Kidney epithelial cell (primary cell): Measurements from ENCODE around the gene RNF220. TPM values are rescaled to one million over a fixed set of nuclear protein-coding genes. Genes with fewer than 3 reads are reported as not detected.

Source experiments
- DNase-seq: peaks from one replicate; pipeline ENCODE4 v3.0.0-alpha.2; 2010; ENCODE audit warnings: low read depth
- H3K27me3 ChIP-seq: 2 replicates; pipeline ENCODE4 v1.6.0; 2011; ENCODE audit warnings: low read length; ENCODE audit not compliant: control insufficient read depth, insufficient read depth
- H3K36me3 ChIP-seq: 2 replicates; pipeline ENCODE4 v1.5.1; 2011; ENCODE audit warnings: low read length; ENCODE audit not compliant: control insufficient read depth, insufficient read depth
- H3K4me3 ChIP-seq: 2 replicates; pipeline ENCODE4 v1.5.1; 2011; ENCODE audit warnings: low read depth, mild to moderate bottlenecking, control low read depth, low read length
- total RNA-seq: library from RNA; depleted of rRNA; stranded (reverse); fragments of >200 nt; gene quantifications from 2 replicates; pipeline ENCODE4 v1.2.3, GENCODE V29; 2015
- TF ChIP-seq, protein P1 (sequence below): IDR thresholded peaks from 2 replicates; pipeline ENCODE4 v1.5.1; 2011; ENCODE audit warnings: mild to moderate bottlenecking, moderate library complexity, low read length, control low read depth, inconsistent platforms; ENCODE audit not compliant: insufficient read depth, poor library complexity, severe bottlenecking

The RNF220 gene
- total RNA-seq, 1 donor from 2014 or later: 127 TPM

DNA sequence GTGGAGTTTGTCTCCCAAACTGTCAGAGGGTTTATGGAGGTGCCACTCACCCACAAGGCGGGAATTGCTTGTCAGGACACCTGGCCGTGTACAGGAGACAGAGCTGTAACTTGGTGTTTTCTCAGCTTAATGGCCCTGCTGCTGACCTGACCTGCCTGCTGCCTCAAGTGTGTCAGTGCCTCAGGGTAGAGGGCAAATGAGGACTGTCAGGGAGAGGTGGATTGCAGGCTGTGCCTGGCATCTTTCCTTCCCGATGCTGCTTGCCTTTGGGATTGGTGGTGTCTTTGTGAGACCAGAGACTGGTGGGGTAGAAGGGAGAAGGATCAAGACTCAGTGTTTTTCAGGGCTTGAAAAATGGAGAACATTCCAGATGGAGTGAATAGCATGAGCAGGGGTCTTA is 237.9 kb downstream of the RNF220 start:
- Histone ChIP-seq H3K4me3 (no peak overlapping the region), H3K36me3 (no peaks in the 10 kb centered on the region), H3K27me3 (no peaks in the 10 kb centered on the region)
- no peak for DNase-seq
- TF ChIP-seq, protein P1, sequence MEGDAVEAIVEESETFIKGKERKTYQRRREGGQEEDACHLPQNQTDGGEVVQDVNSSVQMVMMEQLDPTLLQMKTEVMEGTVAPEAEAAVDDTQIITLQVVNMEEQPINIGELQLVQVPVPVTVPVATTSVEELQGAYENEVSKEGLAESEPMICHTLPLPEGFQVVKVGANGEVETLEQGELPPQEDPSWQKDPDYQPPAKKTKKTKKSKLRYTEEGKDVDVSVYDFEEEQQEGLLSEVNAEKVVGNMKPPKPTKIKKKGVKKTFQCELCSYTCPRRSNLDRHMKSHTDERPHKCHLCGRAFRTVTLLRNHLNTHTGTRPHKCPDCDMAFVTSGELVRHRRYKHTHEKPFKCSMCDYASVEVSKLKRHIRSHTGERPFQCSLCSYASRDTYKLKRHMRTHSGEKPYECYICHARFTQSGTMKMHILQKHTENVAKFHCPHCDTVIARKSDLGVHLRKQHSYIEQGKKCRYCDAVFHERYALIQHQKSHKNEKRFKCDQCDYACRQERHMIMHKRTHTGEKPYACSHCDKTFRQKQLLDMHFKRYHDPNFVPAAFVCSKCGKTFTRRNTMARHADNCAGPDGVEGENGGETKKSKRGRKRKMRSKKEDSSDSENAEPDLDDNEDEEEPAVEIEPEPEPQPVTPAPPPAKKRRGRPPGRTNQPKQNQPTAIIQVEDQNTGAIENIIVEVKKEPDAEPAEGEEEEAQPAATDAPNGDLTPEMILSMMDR: no peak

DNA sequence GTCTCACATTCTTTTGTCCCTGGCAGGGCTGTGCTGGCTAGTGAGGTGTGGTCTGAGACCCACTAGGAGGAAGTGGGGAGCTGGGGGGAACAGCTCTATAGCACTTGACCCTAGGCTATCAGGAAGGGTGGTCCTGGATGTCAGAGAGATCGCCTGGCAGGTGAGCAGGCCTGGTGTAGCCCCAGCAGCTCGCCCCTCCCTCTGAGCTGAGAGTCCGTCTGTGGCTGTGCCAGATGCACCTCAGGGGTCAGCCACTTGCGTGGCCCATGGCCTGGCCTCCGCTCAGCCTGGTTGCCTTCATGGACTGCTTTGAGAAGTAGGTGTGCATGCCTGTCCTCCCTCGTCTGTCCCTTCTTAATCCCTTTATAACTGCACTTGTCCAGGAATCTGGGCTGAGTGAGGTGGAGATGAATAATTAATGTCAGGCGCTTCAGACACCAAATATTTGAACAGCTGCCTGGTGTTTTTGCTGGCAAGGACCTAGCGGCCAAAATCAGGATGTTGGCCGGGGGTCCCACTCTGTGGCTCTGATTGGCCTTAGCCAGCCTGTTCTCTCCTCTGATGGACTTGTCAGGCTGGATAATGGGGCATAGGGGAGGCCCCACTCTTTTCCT is 238.8 kb downstream of the RNF220 start:
- H3K4me3 ChIP-seq: no peak overlapping the region
- TF ChIP-seq, protein P1: no peak
- DNase-seq: no peak
- no peaks in the 10 kb centered on the region for H3K36me3 ChIP-seq
- H3K27me3 ChIP-seq: no peaks in the 10 kb centered on the region

DNA sequence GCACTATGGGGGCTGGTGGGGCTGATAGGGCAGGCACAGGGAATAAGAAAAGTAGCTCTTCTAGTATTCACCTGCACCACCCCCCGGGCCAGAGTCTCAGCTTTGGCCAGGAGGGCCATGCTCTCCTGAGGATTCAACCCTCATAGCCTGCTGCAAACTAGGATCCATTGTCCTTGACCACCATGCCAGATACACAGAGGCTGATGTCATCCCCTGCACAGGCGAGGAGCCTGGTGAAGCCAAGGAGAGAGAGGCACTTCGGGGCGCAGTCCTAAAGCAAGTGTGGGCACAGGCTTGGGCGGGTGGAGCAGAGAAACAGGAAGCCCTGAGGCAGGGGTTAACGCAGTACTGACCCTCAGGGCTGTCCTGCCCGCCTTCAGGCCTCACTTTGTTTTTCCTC is 239.8 kb downstream of the RNF220 start:
- no peak for DNase-seq
- Histone ChIP-seq H3K27me3 (no peaks in the 10 kb centered on the region), H3K4me3 (no peak overlapping the region), H3K36me3 (no peaks in the 10 kb centered on the region)
- TF ChIP-seq, protein P1: no peak

DNA sequence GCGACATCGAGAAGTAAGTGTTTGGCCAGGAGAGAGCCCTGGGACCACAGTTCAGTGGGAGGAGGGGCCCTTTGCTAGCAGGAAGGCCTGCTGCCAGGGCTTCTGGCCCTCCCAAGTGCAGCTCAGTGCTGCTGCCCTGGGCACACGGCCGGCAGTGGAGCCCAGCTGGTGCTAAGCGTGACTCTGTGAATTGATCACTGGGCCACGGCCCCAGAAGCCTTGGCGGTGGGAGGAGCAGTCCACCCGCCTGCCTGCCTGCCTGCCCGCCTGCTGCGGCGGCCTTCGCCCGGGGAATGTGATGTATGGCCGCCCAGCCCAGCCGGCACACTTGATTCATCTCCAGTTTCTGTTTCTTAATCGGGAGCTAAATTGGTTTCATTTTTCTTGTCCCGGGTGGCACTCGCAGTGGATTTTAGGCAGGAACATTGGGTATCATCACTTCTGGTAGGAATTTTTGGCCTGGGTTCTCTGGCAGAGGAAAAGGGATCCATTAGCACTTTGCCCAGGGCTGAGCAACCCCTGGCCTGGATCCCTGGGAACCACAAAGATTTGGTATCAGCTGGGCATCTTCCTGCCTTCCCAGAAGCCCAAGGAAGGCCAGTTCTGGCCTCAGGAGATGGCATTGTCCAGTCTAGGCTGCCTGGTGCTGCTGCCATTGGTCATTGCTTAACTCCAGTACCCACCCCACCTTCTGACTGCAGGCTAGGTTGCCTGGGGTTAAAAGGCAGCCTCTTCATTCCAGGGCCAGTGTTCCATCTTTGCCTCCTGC is 240.6 kb downstream of the RNF220 start:
- H3K36me3 ChIP-seq: no peaks in the 10 kb centered on the region
- TF ChIP-seq, protein P1: no peak
- no peak for DNase-seq
- H3K27me3 ChIP-seq: no peaks in the 10 kb centered on the region
- H3K4me3 ChIP-seq: no peak overlapping the region

DNA sequence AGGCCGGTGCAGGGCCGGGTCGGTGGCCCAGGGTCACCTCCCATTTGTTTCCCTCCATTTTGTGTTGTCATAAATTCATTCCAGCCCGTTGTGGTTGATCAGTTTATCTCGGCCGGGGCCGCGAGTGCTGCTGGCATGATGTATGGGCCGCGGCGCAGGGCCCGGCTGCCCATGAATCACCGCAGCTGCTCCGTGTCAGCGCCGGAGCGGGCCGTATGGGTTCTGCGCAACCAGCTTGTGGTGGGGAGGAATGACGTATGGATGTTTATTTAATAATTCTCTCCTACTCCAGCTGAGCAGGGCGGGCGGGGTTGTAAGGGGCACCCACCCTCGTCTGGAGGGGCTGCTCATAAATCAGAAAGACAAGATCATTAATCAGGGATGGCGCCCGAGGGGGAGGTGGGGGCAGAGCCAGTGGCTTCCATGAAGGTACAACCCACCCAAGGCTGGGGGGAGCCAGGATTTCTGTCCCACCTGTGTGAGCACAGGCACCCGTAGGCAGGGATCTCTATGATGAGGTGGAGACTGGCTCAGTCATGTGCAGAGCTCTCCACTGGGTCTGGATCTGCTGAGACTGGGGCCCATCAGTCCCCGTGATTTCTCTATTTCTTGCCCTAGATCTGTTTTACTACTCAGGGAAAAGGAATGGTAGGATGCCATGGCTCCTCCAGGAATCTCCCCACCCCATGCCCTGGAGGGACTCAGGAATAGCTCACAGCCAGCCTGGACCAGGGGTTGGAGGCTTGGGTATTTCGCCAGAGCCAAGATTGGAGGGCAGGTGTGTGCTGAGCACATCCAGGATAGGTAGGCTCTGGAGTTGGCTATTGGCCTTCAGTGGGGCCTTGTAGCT is 241.4 kb downstream of the RNF220 start:
- Histone ChIP-seq H3K27me3 (no peaks in the 10 kb centered on the region), H3K4me3 (no peak overlapping the region), H3K36me3 (no peaks in the 10 kb centered on the region)
- no peak for DNase-seq
- TF ChIP-seq, protein P1: no peak
